Measurements from ENCODE around the gene B4GALT1.

B4GALT1 gene

GRCh38 chr9:33113799-33114547 lies 53.2 kb downstream of the B4GALT1 start:
- DNase-seq (ENCODE audit: low read depth in 2 of 2) = no peak
- H3K4me3 ChIP-seq (replicated peaks in 1 of 2; ENCODE audit: low read depth in 2 of 2, low read length in 2 of 2) = no peak overlapping the region
- TF ChIP-seq, protein P1, sequence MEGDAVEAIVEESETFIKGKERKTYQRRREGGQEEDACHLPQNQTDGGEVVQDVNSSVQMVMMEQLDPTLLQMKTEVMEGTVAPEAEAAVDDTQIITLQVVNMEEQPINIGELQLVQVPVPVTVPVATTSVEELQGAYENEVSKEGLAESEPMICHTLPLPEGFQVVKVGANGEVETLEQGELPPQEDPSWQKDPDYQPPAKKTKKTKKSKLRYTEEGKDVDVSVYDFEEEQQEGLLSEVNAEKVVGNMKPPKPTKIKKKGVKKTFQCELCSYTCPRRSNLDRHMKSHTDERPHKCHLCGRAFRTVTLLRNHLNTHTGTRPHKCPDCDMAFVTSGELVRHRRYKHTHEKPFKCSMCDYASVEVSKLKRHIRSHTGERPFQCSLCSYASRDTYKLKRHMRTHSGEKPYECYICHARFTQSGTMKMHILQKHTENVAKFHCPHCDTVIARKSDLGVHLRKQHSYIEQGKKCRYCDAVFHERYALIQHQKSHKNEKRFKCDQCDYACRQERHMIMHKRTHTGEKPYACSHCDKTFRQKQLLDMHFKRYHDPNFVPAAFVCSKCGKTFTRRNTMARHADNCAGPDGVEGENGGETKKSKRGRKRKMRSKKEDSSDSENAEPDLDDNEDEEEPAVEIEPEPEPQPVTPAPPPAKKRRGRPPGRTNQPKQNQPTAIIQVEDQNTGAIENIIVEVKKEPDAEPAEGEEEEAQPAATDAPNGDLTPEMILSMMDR (IDR thresholded peaks at IDR 0.05; ENCODE audit: low read depth, low read length) = no peak

DNA sequence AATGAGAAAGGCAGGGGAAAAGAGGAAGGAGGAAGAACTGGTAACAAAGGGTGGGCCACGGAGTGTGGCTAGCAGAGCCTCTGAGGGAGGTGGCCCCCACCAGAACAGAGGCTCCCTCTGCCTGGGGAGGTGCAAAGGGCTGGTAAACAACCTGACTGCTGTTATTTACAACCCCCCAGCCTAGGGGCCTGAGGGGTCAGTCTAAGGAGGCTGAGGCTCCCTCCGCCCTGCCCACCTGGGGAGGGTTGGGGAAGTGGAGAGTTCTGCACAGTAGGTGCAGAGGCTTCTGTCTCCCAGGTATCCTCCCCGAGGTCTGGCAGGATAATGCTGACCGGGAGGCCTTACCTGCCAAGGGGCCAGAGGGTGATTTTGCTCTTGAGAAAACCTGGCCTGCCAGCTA lies 55.0 kb downstream of the B4GALT1 start:
- TF ChIP-seq, protein P1 (IDR thresholded peaks at IDR 0.05; ENCODE audit: low read depth, low read length) = no peak
- DNase-seq (ENCODE audit: low read depth in 2 of 2) = no peak
- no peak overlapping the region for H3K4me3 ChIP-seq (replicated peaks in 1 of 2; ENCODE audit: low read depth in 2 of 2, low read length in 2 of 2)

DNA sequence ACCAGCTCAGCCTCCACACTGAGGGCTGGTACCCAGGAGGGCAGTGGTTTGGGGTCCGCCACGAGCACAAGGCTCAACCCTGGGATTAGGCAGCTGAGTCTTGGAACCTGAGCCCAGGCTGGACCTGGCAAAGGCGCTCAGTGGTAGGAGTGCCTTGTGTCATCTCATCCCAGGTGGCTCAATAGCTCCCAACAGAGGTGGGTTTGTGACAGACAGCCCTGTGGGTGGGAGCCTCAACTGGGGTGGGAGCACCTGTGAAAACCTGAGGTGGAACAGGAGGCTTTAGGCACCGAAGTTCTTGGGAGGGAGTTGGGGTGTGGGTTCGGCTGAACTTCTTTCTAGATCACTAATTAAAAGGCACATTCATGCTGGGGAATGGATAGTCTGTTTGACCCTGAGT lies 55.5 kb downstream of the B4GALT1 start:
- TF ChIP-seq, protein P1 (IDR thresholded peaks at IDR 0.05; ENCODE audit: low read depth, low read length) = no peak
- DNase-seq (ENCODE audit: low read depth in 2 of 2) = no peak
- no peak overlapping the region for H3K4me3 ChIP-seq (replicated peaks in 1 of 2; ENCODE audit: low read depth in 2 of 2, low read length in 2 of 2)

- TF ChIP-seq, protein P1 (IDR thresholded peaks at IDR 0.05; ENCODE audit: low read depth, low read length) = no peak
- DNase-seq (ENCODE audit: low read depth in 2 of 2) = no peak
Observed at GRCh38 chr9:33110686-33111085, 56.5 kb downstream of the B4GALT1 start.

DNA sequence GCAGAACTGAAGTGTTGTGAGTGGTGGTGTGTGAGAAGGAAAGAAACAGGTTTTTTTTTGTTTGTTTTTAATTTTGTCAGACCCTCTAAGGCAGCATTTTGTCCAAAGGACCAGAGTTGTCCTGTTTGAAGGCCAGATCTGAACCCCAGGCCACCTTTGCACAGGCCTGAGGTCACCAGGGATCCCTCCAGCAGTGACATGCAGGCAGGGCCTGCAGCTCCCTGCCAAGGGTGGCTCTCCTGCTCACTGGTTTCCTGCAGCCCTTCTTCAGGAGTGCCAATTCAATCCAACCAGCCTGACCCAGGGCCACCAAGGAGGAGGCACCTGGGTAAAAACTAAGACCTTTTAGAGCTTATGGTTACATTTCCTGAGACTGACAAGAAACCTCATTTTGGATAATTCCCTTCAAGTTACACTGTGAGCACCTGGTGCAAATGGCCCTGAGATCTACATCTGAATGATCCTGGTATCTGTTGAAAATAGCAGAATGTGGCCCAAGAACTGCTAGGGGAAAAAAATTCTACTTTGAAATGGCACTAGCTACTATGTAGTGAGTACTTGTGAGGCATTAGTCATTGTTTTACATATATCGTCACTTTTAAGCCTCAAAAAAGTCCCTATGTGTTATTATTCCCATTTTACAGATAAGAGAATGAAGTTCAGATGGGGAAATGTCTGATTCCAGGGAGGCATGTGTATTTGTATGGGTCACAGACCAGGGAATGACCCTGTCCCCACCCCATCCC lies 57.1 kb downstream of the B4GALT1 start:
- TF ChIP-seq, protein P1 (IDR thresholded peaks at IDR 0.05; ENCODE audit: low read depth, low read length) = no peak
- no peak overlapping the region for H3K4me3 ChIP-seq (replicated peaks in 1 of 2; ENCODE audit: low read depth in 2 of 2, low read length in 2 of 2)
- DNase-seq (ENCODE audit: low read depth in 2 of 2) = no peak

More at GRCh38 chr9:33110686-33111085, 56.5 kb downstream of the B4GALT1 start:
- H3K4me3 ChIP-seq (replicated peaks in 1 of 2; ENCODE audit: low read depth in 2 of 2, low read length in 2 of 2) = no peak overlapping the region

DNA sequence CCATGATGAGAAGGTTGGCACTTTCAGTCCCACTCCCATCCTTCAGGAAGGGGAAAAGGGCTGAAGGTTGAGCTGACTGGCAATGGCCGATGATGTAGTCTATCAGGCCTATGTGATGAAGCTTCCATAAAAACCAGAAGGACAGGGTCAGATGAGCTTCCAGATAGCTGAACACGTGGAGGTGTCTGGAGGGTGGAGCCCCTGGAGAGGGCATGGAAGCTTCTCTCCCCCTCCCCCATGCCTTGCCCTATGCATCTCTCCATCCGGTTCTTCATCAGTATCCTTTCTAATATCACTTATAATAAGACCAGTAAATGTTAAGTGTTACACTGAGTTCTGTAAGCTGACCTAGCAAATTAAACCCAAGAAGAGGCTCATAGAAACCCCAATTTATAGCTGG lies 58.0 kb downstream of the B4GALT1 start:
- TF ChIP-seq, protein P1 (IDR thresholded peaks at IDR 0.05; ENCODE audit: low read depth, low read length) = no peak
- DNase-seq (ENCODE audit: low read depth in 2 of 2) = no peak

More for the DNA sequence above, 58.0 kb downstream of the B4GALT1 start:
- H3K4me3 ChIP-seq (replicated peaks in 1 of 2; ENCODE audit: low read depth in 2 of 2, low read length in 2 of 2) = no peak overlapping the region
